ENCODE measurements around the gene DLGAP1.

DNA sequence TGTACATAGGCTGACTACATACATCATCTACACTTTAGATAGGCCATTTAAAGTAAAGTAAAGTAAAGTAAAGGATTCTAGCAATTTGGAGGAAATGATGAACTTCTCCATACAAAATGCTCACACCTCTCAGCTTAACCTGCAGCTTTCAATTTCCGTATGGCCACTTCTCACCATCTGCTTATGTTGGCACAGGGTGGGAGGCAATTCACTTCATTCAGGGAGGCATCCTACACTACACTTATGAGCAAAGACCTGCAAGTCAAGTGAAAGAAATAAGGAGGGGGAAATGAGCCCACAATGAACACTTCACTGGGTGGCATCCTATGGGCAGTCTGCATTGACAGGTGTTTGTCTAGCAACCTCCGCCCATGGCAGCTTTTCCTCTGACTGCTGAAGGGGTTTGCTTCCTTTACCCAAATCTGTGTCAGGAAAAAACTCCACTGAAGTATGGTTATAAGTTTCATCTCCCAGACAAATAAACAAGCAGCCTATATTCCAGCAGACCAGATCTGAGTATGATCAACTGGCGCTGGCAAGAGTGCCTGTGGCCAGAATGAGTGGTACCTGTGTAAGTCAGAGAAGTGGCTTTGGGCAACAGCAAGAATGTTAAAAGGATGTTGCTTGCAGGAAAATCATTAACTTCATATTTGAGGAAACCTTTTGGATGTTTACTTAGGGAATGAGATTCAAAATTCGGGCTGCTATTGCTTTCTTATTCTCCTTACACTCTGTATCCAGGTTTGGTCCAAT is 556.1 kb downstream of the DLGAP1 start:
- no peak for TF ChIP-seq RBBP5 (IDR thresholded peaks at IDR 0.05; ENCODE audit: borderline replicate concordance, low read depth, low read length)
- TF ChIP-seq RAD21 (IDR thresholded peaks at IDR 0.05 in 1 of 2, conservative IDR thresholded peaks at IDR 0.05 in 1 of 2; ENCODE audit: low read depth in 2 of 2, low read length in 2 of 2), result no peak
